ENCODE measurements around the gene RNF135.
"Not testable (repeated sequence)": the region's sequence is repeated elsewhere in the genome, so short reads cannot be mapped to it uniquely, and the experiment has no call there.

DNA sequence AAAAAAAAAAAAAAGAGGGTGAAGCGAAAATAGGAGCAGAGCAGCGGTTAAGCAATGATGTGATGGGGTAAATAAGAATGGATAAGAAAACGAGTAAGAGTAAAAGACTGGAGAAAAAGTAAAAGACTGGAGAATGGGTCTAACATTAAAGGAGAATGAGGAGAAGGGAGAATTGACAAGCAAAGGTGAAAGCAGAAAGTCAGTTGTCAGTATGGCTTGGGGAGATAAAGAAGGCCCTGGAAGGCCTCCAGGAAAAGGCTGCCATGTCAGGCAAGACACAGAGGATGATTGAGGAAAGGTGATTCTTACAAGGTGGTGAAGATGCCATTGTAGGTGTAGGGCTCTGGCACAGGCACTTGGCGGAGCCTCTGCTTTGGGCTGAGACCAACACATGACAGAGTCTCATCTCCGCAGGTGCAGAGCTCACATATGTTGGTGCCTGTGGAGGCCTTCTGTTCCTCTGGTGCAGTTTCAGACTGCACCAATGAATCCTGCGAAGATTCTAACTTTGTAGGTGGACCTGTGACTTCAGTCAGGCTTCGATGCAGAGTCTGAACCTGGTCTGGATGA lies 76.1 kb downstream of the RNF135 start:
- not testable (repeated sequence) for TF ChIP-seq POLR2A (IDR thresholded peaks at IDR 0.05; ENCODE audit: extremely low read depth, insufficient read length); MYC (IDR thresholded peaks at IDR 0.05; ENCODE audit: low read depth, low read length)
- TF ChIP-seq, protein P1, sequence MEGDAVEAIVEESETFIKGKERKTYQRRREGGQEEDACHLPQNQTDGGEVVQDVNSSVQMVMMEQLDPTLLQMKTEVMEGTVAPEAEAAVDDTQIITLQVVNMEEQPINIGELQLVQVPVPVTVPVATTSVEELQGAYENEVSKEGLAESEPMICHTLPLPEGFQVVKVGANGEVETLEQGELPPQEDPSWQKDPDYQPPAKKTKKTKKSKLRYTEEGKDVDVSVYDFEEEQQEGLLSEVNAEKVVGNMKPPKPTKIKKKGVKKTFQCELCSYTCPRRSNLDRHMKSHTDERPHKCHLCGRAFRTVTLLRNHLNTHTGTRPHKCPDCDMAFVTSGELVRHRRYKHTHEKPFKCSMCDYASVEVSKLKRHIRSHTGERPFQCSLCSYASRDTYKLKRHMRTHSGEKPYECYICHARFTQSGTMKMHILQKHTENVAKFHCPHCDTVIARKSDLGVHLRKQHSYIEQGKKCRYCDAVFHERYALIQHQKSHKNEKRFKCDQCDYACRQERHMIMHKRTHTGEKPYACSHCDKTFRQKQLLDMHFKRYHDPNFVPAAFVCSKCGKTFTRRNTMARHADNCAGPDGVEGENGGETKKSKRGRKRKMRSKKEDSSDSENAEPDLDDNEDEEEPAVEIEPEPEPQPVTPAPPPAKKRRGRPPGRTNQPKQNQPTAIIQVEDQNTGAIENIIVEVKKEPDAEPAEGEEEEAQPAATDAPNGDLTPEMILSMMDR (IDR thresholded peaks at IDR 0.05; ENCODE audit: low read depth, low read length) = not testable (repeated sequence)
- TF ChIP-seq, protein P2, sequence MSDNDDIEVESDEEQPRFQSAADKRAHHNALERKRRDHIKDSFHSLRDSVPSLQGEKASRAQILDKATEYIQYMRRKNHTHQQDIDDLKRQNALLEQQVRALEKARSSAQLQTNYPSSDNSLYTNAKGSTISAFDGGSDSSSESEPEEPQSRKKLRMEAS (IDR thresholded peaks at IDR 0.05; ENCODE audit: low read depth, low read length) = not testable (repeated sequence)
